Heart right ventricle (tissue), 16 donors: Measurements from ENCODE around the gene PPIF. TPM values are rescaled to one million over a fixed set of nuclear protein-coding genes. Genes with fewer than 3 reads are reported as not detected.

ENCODE experiments used
- ATAC-seq, 8 donors: fragments of 200-7000 bp; cut with Tn5 transposase; one replicate each; pipeline ENCODE4 v1.9.1; 2020; ENCODE audit warnings: mild to moderate bottlenecking in 8 of 8, moderate library complexity in 8 of 8, moderate number of reproducible peaks in 1 of 8
- DNase-seq, 2 donors: peaks; one replicate each; pipeline ENCODE4 v3.0.0-alpha.2; 2020
- H3K27ac ChIP-seq, 10 donors: fragments of 200-600 bp; sonication (generic) in 2 of 10; one replicate each; pipeline versions ENCODE4 v1.5.0 to v1.8.0; 2020 to 2022; ENCODE audit warnings: mild to moderate bottlenecking in 3 of 10
- H3K27me3 ChIP-seq, 7 donors: fragments of 200-600 bp; one replicate each; pipeline ENCODE4 v1.8.0; 2021 to 2022; ENCODE audit warnings: mild to moderate bottlenecking in 2 of 7
- H3K36me3 ChIP-seq, 9 donors: fragments of 200-600 bp; sonication (generic) in 1 of 9; one replicate each; pipeline versions ENCODE4 v1.5.0 to v1.8.0; 2020 to 2022; ENCODE audit warnings: mild to moderate bottlenecking in 2 of 9
- H3K4me1 ChIP-seq, 9 donors: fragments of 200-600 bp; sonication (generic) in 1 of 9; one replicate each; pipeline versions ENCODE4 v1.5.0 to v1.8.0; 2020 to 2022; ENCODE audit warnings: mild to moderate bottlenecking in 4 of 9
- H3K4me3 ChIP-seq, 10 donors: fragments of 200-600 bp; sonication (generic) in 2 of 10; one replicate each; pipeline versions ENCODE4 v1.5.0 to v1.8.0; 2020 to 2022; ENCODE audit warnings: mild to moderate bottlenecking in 7 of 10, moderate library complexity in 2 of 10
- H3K9me3 ChIP-seq, 11 donors: fragments of 200-600 bp in 10 of 11; sonication (generic) in 2 of 11; one replicate each; pipeline versions ENCODE4 v1.5.0 to v1.8.0; 2013 to 2022; ENCODE audit warnings: mild to moderate bottlenecking in 2 of 11, control low read depth in 1 of 11, moderate library complexity in 1 of 11
- WGBS, 2 donors: extraction: QIAGEN DNeasy Blood & Tissue Kit; methylation state at CpG; one replicate each; pipeline ENCODE4 v1.1.7; 2013; ENCODE audit warnings: inconsistent platforms in 1 of 2; 5-methylcytosine and 5-hydroxymethylcytosine counted together
- intact Hi-C, 10 donors: fragments of 100-400 bp; cut with DNase I; formaldehyde crosslinking; loops; one replicate each; pipeline versions ENCODE4 v1.11.1 to v1.14.2; 2022
- polyA plus RNA-seq, 2 donors: library from polyadenylated mRNA; stranded (reverse); fragments of 200-250 nt; gene quantifications; one replicate each; pipeline ENCODE4 v1.2.3, GENCODE V29; 2013
- total RNA-seq, 10 donors: library from RNA; stranded (reverse); fragmentation: NEBNext Ultra II Directional in 3 of 10; extraction: Animal tissue kit (Norgen Biotek cat#: 25700) in 3 of 10; gene quantifications; one replicate each; pipeline versions ENCODE4 v1.2.1 to v1.2.4, GENCODE V29; 2021 to 2023
- TF ChIP-seq, protein P1 (sequence below), 9 donors: fragments of 200-600 bp; sonication (generic) in 2 of 9; IDR thresholded peaks; one replicate each; pipeline versions ENCODE4 v1.5.0 to v1.8.0; 2021 to 2022; ENCODE audit warnings: antibody characterized with exemption in 9 of 9, mild to moderate bottlenecking in 5 of 9, moderate library complexity in 1 of 9
- donor health status: Arrhythmogenic right ventricular cardiomyopathy.
- donor health status: ischemic (EF 13 %, LVEDD 7.1; RV severe dilation, severe dysfunction).
- donor health status: healthy with polysubstance abuse.
- donor health status: DM: no; HTN: yes; CAD: no.
- donor health status: DM: no; HTN: no; CAD: no.
- donor health status: ischemic (EF 25% LVEDD 6.9; RV normal size, moderate dysfunction).
- donor health status: ischemic (EF 25% LVEDD 5.7; RV mildly dilated, moderate dysfunction).
- donor health status: healthy.
- donor health status: DM: yes; HTN: yes; CAD: no.
- donor health status: Ischemic cardiomyopathy.
- donor health status: ischemic (EF 35%, LVEDD 5.7; RV mildly dilated, moderate dysfunction).
- donor health status: nonischemic (EF 11% LVEDD 7.7; RV severe dilation, severe dysfunction).
- donor health status: DM: yes; HTN: yes; CAD: no.
- donor health status: PGD.
- donor health status: ischemic (EF 29% LVEDD 5.4; RV normal size, mild dysfunction).
- donor health status: nonischemic (EF 23%, LVEDD 6.1; RV moderate dilation, normal function).

PPIF gene
- total and polyA plus RNA-seq, 12 donors = 44.3 to 205 (median 146) TPM

DNA sequence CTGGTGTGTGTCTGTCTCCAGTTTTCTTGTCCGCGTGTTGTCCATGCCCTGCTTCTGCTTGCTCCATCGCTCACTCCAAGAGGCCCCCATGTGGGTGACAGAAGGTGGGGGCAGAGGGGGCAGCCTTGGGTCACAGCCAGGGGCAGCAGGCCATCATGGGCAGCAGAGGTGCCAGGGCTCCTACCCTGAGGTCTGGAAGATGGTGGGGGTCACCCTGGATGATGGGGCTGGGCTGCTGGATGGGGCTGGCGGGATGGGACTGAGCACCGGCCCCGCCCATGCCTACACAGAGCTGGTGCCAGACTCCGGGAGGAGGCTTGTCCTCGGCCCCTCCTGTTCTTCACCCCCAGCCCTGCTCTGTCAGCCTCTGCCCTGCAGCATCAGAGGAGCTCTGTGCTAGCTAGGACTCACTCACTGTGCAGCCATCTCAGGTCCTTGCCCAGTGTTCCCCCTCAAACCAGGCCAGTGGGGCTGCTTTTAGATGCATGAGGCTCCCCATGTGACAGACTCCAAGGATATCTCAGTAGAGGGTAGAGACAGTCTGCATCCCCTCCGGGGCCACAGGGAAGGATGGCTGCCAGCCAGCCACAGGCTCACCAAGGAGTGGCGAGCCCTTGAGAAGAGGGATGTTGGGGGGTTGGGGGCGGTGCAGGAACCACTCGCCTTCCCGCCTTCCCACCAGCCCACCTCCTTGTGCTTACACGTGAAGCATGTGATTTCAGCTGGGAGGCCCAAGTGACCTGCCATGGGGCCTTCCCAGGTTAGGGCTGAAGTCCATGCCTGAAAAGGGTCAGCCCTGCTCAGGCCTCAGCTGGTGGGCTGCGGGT, 35.5 kb upstream of the PPIF start:
- TF ChIP-seq, protein P1, sequence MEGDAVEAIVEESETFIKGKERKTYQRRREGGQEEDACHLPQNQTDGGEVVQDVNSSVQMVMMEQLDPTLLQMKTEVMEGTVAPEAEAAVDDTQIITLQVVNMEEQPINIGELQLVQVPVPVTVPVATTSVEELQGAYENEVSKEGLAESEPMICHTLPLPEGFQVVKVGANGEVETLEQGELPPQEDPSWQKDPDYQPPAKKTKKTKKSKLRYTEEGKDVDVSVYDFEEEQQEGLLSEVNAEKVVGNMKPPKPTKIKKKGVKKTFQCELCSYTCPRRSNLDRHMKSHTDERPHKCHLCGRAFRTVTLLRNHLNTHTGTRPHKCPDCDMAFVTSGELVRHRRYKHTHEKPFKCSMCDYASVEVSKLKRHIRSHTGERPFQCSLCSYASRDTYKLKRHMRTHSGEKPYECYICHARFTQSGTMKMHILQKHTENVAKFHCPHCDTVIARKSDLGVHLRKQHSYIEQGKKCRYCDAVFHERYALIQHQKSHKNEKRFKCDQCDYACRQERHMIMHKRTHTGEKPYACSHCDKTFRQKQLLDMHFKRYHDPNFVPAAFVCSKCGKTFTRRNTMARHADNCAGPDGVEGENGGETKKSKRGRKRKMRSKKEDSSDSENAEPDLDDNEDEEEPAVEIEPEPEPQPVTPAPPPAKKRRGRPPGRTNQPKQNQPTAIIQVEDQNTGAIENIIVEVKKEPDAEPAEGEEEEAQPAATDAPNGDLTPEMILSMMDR (IDR thresholded peaks at IDR 0.05) = no peak
- no peaks in the 10 kb centered on the region for H3K27me3 ChIP-seq
- H3K4me3 ChIP-seq = no peak overlapping the region
- H3K27ac ChIP-seq = peak overlapping the region in 1 of 10 donors; percentile 31
- no peaks in the 10 kb centered on the region for H3K9me3 ChIP-seq
- H3K36me3 ChIP-seq = peaks cover 10 to 95% (median 62%) of the 10 kb centered on the region in 9 donors
- H3K4me1 ChIP-seq = peaks cover 0 to 25% (median 1%) of the 10 kb centered on the region in 9 donors
- DNase-seq = peak in 1 of 2 donors; percentile 11
- 76 to 82% methylated on average over 15 of the region's 15 CpGs for WGBS, 2 donors
- peak in 4 of 8 donors; percentile 2 to 20 (median 12) for ATAC-seq
- intact Hi-C loops = no loop called here

DNA sequence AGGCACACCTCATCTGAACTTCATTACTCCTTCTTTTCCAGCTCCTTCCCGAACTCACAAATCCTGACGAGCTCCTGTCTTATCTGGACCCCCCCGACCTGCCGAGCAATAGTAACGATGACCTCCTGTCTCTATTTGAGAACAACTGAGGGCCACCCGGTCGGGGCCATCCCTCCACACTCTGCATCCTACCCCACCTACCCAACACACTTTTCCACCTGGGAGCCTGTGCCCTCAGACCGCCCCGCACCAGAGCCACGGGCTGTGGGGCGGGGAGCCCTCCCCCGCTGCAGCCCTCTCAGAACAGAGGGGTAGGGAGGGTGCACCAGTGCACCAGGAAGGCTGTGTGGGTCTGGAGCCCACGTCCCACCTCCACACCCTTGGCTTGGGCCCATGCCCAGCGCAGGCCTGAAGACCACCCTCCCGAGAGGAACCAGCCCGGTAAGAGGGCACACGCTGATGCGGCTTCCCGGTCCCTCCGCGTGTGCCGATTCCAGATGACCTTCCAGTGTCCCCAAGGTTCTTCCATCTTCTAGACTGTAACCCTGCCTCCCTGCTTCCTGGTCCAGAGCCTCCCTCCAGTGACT, 34.6 kb upstream of the PPIF start:
- H3K4me3 ChIP-seq = no peak overlapping the region
- H3K27me3 ChIP-seq = no peaks in the 10 kb centered on the region
- intact Hi-C loops = no loop called here
- peaks cover 10 to 86% (median 53%) of the 10 kb centered on the region in 9 donors for H3K36me3 ChIP-seq
- TF ChIP-seq, protein P1 (IDR thresholded peaks at IDR 0.05) = no peak
- ATAC-seq (no peak), DNase-seq (no peak)
- WGBS, 2 donors = 89 to 91% methylated on average over 22 of the region's 22 CpGs
- no peaks in the 10 kb centered on the region for H3K9me3 ChIP-seq
- no peak overlapping the region for H3K27ac ChIP-seq
- peaks cover 3 to 33% (median 8%) of the 10 kb centered on the region in 9 donors for H3K4me1 ChIP-seq

DNA sequence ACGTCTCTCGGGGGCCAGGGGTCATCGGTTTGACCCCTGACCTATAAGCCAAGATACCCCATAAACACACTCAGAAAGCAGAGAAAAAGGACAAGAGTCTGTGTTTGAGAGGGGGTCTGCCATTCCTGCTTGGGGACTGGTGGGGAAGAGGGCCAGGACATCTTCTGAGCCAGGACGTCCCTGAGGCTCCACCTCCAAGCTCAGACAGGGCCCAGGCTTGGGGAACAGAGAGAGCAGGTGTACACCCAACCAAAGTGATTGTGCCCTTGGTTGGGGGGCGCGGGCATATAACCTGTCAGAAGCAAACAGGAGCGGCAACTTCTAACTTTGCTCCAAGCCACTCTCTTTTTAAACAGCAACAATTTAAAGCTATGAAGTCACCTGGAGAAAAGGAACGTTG, 33.9 kb upstream of the PPIF start:
- peaks cover 3 to 37% (median 8%) of the 10 kb centered on the region in 9 donors for H3K4me1 ChIP-seq
- intact Hi-C loops = no loop called here
- TF ChIP-seq, protein P1 (IDR thresholded peaks at IDR 0.05) = no peak
- H3K27me3 ChIP-seq = no peaks in the 10 kb centered on the region
- H3K27ac ChIP-seq = no peak overlapping the region
- ATAC-seq (no peak), DNase-seq (no peak)
- 79 to 83% methylated on average over 8 of the region's 8 CpGs for WGBS, 2 donors
- H3K9me3 ChIP-seq = no peaks in the 10 kb centered on the region
- H3K36me3 ChIP-seq = peaks cover 6 to 80% (median 46%) of the 10 kb centered on the region in 9 donors
- no peak overlapping the region for H3K4me3 ChIP-seq

DNA sequence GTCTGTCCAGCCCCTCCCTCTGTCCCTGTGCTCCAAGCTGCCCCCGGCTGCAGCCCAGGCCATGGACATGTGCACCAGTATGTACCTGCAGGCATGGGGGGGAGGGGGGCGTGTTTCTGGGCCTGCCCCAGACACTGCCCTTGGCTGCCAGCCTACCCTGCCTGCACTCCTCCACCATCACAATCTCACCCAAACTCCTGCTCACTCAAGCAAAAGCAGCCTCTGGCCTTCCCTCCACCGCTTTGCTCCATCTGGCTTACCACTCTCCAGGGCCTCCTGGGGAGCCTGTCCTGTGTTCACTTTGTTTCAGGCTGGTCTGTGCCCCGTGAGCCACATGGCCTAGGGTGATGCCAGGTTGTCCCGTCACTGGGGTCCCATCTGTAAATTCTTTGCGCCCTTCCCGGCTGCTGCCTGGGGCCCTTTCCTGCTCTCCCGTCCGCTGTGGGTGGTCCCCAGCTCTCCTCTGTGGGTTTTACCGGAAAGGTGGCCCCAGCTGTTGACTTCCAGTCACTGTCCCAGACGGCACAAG, 33.3 kb upstream of the PPIF start:
- peak in 1 of 8 donors; percentile 3 for ATAC-seq
- TF ChIP-seq, protein P1 (IDR thresholded peaks at IDR 0.05) = no peak
- peaks cover 0 to 2% (median 0%) of the 10 kb centered on the region in 11 donors for H3K9me3 ChIP-seq
- intact Hi-C loops = no loop called here
- H3K27me3 ChIP-seq = no peaks in the 10 kb centered on the region
- H3K36me3 ChIP-seq = peaks cover 3 to 73% (median 40%) of the 10 kb centered on the region in 9 donors
- no peak for DNase-seq
- peaks cover 3 to 37% (median 8%) of the 10 kb centered on the region in 9 donors for H3K4me1 ChIP-seq
- no peak overlapping the region for H3K4me3 ChIP-seq
- WGBS, 2 donors = 82 to 83% methylated on average over 11 of the region's 11 CpGs
- H3K27ac ChIP-seq = no peak overlapping the region
